Stomach smooth muscle (tissue), 2 donors: ENCODE data around the gene HOXD4.
A peak's percentile ranks its signal among the peaks of the same experiment; 100 is the strongest.

Experiments used
- H3K27ac ChIP-seq: one replicate; pipeline ENCODE4 v1.7.0; 2013; ENCODE audit warnings: mild to moderate bottlenecking, low read length, inconsistent platforms
- H3K27me3 ChIP-seq, 2 donors: one replicate each; pipeline ENCODE4 v1.7.0; 2013; ENCODE audit warnings: low read length in 2 of 2; ENCODE audit not compliant: insufficient read depth in 2 of 2, control insufficient read depth in 1 of 2
- H3K36me3 ChIP-seq, 2 donors: one replicate each; pipeline ENCODE4 v1.7.0; 2013; ENCODE audit warnings: low read length in 2 of 2; ENCODE audit not compliant: control insufficient read depth in 2 of 2, insufficient read depth in 2 of 2
- H3K4me1 ChIP-seq: one replicate; pipeline ENCODE4 v1.7.0; 2013; ENCODE audit warnings: low read length; ENCODE audit not compliant: control insufficient read depth, insufficient read depth
- H3K4me3 ChIP-seq, 2 donors: one replicate each; pipeline ENCODE4 v1.7.0; 2013; ENCODE audit warnings: low read length in 2 of 2
- H3K9ac ChIP-seq, 2 donors: one replicate each; pipeline ENCODE4 v1.7.0; 2013; ENCODE audit warnings: low read length in 2 of 2, mild to moderate bottlenecking in 1 of 2
- H3K9me3 ChIP-seq, 2 donors: one replicate each; pipeline ENCODE4 v1.7.0; 2013; ENCODE audit warnings: low read length in 2 of 2; ENCODE audit not compliant: control insufficient read depth in 2 of 2
- donor health status: healthy.
- donor health status: Pancreatic carcinoma.

HOXD4 gene

GRCh38 chr2:176170602-176171305 lies 19.4 kb downstream of the HOXD4 start:
- Histone ChIP-seq H3K9ac (no peak overlapping the region), H3K27ac (no peak overlapping the region), H3K36me3 (no peaks in the 10 kb centered on the region), H3K27me3 (peaks cover 58 to 75% of the 10 kb centered on the region in 2 donors), H3K9me3 (no peaks in the 10 kb centered on the region), H3K4me3 (no peak overlapping the region), H3K4me1 (peaks cover 15% of the 10 kb centered on the region)

- Histone ChIP-seq H3K27me3 (peaks cover 59 to 76% of the 10 kb centered on the region in 2 donors), H3K27ac (no peak overlapping the region), H3K36me3 (no peaks in the 10 kb centered on the region), H3K9me3 (no peaks in the 10 kb centered on the region), H3K9ac (no peak overlapping the region), H3K4me3 (peak overlapping the region in 1 of 2 donors; percentile 40), H3K4me1 (peaks cover 15% of the 10 kb centered on the region)
These were observed 20.1 kb downstream of the HOXD4 start for GRCh38 chr2:176171351-176172006.

- no peaks in the 10 kb centered on the region for H3K36me3 ChIP-seq
- peak overlapping the region in 1 of 2 donors; percentile 40 for H3K4me3 ChIP-seq
- H3K27me3 ChIP-seq = peaks cover 64 to 79% of the 10 kb centered on the region in 2 donors
- no peaks in the 10 kb centered on the region for H3K9me3 ChIP-seq
- H3K4me1 ChIP-seq = peaks cover 15% of the 10 kb centered on the region
- no peak overlapping the region for H3K9ac ChIP-seq
- H3K27ac ChIP-seq = no peak overlapping the region
These were observed 20.9 kb downstream of the HOXD4 start for GRCh38 chr2:176172007-176172894.

GRCh38 chr2:176172895-176173566 lies 21.7 kb downstream of the HOXD4 start:
- H3K4me1 ChIP-seq = peaks cover 15% of the 10 kb centered on the region
- H3K9me3 ChIP-seq = no peaks in the 10 kb centered on the region
- peaks cover 70 to 86% of the 10 kb centered on the region in 2 donors for H3K27me3 ChIP-seq
- no peaks in the 10 kb centered on the region for H3K36me3 ChIP-seq
- no peak overlapping the region for H3K27ac ChIP-seq
- H3K9ac ChIP-seq = no peak overlapping the region
- H3K4me3 ChIP-seq = no peak overlapping the region

GRCh38 chr2:176173567-176174381 lies 22.4 kb downstream of the HOXD4 start:
- no peak overlapping the region for H3K4me3 ChIP-seq
- H3K4me1 ChIP-seq = peaks cover 15% of the 10 kb centered on the region
- no peaks in the 10 kb centered on the region for H3K36me3 ChIP-seq
- no peaks in the 10 kb centered on the region for H3K9me3 ChIP-seq
- peaks cover 75 to 94% of the 10 kb centered on the region in 2 donors for H3K27me3 ChIP-seq
- H3K9ac ChIP-seq = no peak overlapping the region
- H3K27ac ChIP-seq = no peak overlapping the region

- Histone ChIP-seq H3K4me1 (peaks cover 15% of the 10 kb centered on the region), H3K9me3 (no peaks in the 10 kb centered on the region), H3K36me3 (no peaks in the 10 kb centered on the region), H3K9ac (no peak overlapping the region), H3K4me3 (no peak overlapping the region), H3K27ac (no peak overlapping the region), H3K27me3 (peaks cover 76 to 98% of the 10 kb centered on the region in 2 donors)
These were observed 23.1 kb downstream of the HOXD4 start for GRCh38 chr2:176174382-176174823.

- no peak overlapping the region for H3K27ac ChIP-seq
- peaks cover 73 to 94% of the 10 kb centered on the region in 2 donors for H3K27me3 ChIP-seq
- H3K9ac ChIP-seq = no peak overlapping the region
- peaks cover 15% of the 10 kb centered on the region for H3K4me1 ChIP-seq
- H3K4me3 ChIP-seq = peak overlapping the region in 1 of 2 donors; percentile 35
- no peaks in the 10 kb centered on the region for H3K9me3 ChIP-seq
- H3K36me3 ChIP-seq = no peaks in the 10 kb centered on the region
These were observed 23.7 kb downstream of the HOXD4 start for GRCh38 chr2:176174824-176175708.

GRCh38 chr2:176175709-176176607 lies 24.6 kb downstream of the HOXD4 start:
- no peak overlapping the region for H3K27ac ChIP-seq
- H3K4me1 ChIP-seq = peaks cover 15% of the 10 kb centered on the region
- no peak overlapping the region for H3K9ac ChIP-seq
- H3K27me3 ChIP-seq = peaks cover 66 to 90% of the 10 kb centered on the region in 2 donors
- H3K4me3 ChIP-seq = no peak overlapping the region
- no peaks in the 10 kb centered on the region for H3K36me3 ChIP-seq
- H3K9me3 ChIP-seq = no peaks in the 10 kb centered on the region
